Astrocyte (in vitro differentiated cells and primary cell): ENCODE data around the gene IL16.

Source experiments
- CTCF ChIP-seq: IDR thresholded peaks from 2 replicates; pipeline ENCODE4 v1.5.1; 2011; ENCODE audit warnings: low read depth, mild to moderate bottlenecking, inconsistent platforms, low read length, moderate library complexity; ENCODE audit not compliant: insufficient read depth
- EZH2 ChIP-seq: IDR thresholded peaks from 2 replicates; pipeline ENCODE4 v1.6.1; 2012; ENCODE audit warnings: mild to moderate bottlenecking, low read length, inconsistent platforms; ENCODE audit not compliant: insufficient read depth

- TF ChIP-seq CTCF (no peak), EZH2 (no peak)
These were observed 31.1 kb upstream of the IL16 start for GRCh38 chr15:81165535-81165934.
